Epithelial cell of esophagus (primary cell): ENCODE measurements around the gene SMTN.

Experiments
- DNase-seq: peaks from one replicate; pipeline ENCODE4 v3.0.0; 2010; ENCODE audit warnings: low read depth
- H3K4me3 ChIP-seq: 2 replicates; pipeline ENCODE4 v1.5.1; 2011; ENCODE audit warnings: mild to moderate bottlenecking, low read length, control low read depth
- CTCF ChIP-seq: IDR thresholded peaks from 2 replicates; pipeline ENCODE4 v1.5.1; 2011; ENCODE audit warnings: low read depth, mild to moderate bottlenecking, low read length, control low read depth, inconsistent platforms; ENCODE audit not compliant: insufficient read depth; ENCODE audit errors: missing control alignments

Gene SMTN

GRCh38 chr22:31088233-31088986 is 7.3 kb downstream of the SMTN start:
- H3K4me3 ChIP-seq = no peak overlapping the region
- no peak for DNase-seq
- TF ChIP-seq CTCF = no peak

- peak; percentile 75 for TF ChIP-seq CTCF
- DNase-seq = no peak
- H3K4me3 ChIP-seq = no peak overlapping the region
These were observed 8.3 kb downstream of the SMTN start for GRCh38 chr22:31089160-31090100.

- no peak for TF ChIP-seq CTCF
- H3K4me3 ChIP-seq = no peak overlapping the region
- DNase-seq = no peak
These were observed 9.3 kb downstream of the SMTN start for GRCh38 chr22:31090217-31091085.

- TF ChIP-seq CTCF = no peak
- DNase-seq = no peak
These were observed 10.2 kb downstream of the SMTN start for GRCh38 chr22:31091106-31091975.

GRCh38 chr22:31092161-31092560 is 11.0 kb downstream of the SMTN start:
- H3K4me3 ChIP-seq = no peak overlapping the region
- DNase-seq = no peak
- TF ChIP-seq CTCF = no peak

More at GRCh38 chr22:31091106-31091975, 10.2 kb downstream of the SMTN start:
- no peak overlapping the region for H3K4me3 ChIP-seq
